Measurements from ENCODE around the gene MAST2.

GRCh38 chr1:45870500-45870899 is 67.1 kb downstream of the MAST2 start:
- TF ChIP-seq CTCF (IDR thresholded peaks at IDR 0.05), result no peak
- no peak for TF ChIP-seq POLR2A (IDR thresholded peaks at IDR 0.05)

Data from esophagus squamous epithelium (tissue), 4 donors.